Neural progenitor cell (in vitro differentiated cells): ENCODE data around the gene SLC9A3. TPM values are rescaled to one million over a fixed set of nuclear protein-coding genes. Genes with fewer than 3 reads are reported as not detected.
A peak's percentile ranks its signal among the peaks of the same experiment; 100 is the strongest.

Source experiments
- DNase-seq: peaks from one replicate; pipeline ENCODE4 v3.0.0-alpha.2; 2016; ENCODE audit warnings: low spot score
- H2AFZ ChIP-seq: fragments of 200-600 bp; sonication (generic); replicated peaks from 2 replicates; pipeline ENCODE4 v1.6.1; 2016; ENCODE audit warnings: antibody characterized with exemption
- H3F3A ChIP-seq: fragments of 200-600 bp; sonication (generic); 2 replicates; pipeline ENCODE4 v1.6.1; 2016; ENCODE audit warnings: antibody characterized with exemption, low read depth
- H3K27ac ChIP-seq: fragments of 200-600 bp; sonication (generic); 2 replicates; pipeline ENCODE4 v1.5.1; 2016; ENCODE audit warnings: mild to moderate bottlenecking
- H3K27me3 ChIP-seq: fragments of 200-600 bp; sonication (generic); 2 replicates; pipeline ENCODE4 v1.6.1; 2016; ENCODE audit warnings: mild to moderate bottlenecking, moderate library complexity
- H3K36me3 ChIP-seq: fragments of 200-600 bp; sonication (generic); 2 replicates; pipeline ENCODE4 v1.5.1; 2016
- H3K4me1 ChIP-seq: fragments of 200-600 bp; sonication (generic); 2 replicates; pipeline ENCODE4 v1.6.1; 2016; ENCODE audit warnings: mixed run types
- H3K4me2 ChIP-seq: fragments of 200-600 bp; sonication (generic); 2 replicates; pipeline ENCODE4 v1.6.1; 2016
- H3K4me3 ChIP-seq: fragments of 200-600 bp; sonication (generic); 2 replicates; pipeline ENCODE4 v1.5.1; 2016
- H3K79me2 ChIP-seq: fragments of 200-600 bp; sonication (generic); 2 replicates; pipeline ENCODE4 v1.6.1; 2016; ENCODE audit warnings: low read depth
- H3K9ac ChIP-seq: fragments of 200-600 bp; sonication (generic); 2 replicates; pipeline ENCODE4 v1.6.1; 2016
- H3K9me3 ChIP-seq: fragments of 200-600 bp; sonication (generic); 2 replicates; pipeline ENCODE4 v1.5.1; 2016; ENCODE audit warnings: low read depth
- H4K20me1 ChIP-seq: fragments of 200-600 bp; sonication (generic); 2 replicates; pipeline ENCODE4 v1.6.1; 2016; ENCODE audit warnings: low read depth
- H3K27ac Mint-ChIP-seq: 3 replicates; pipeline ENCODE4 v1.8.0; 2021; ENCODE audit warnings: mixed read lengths
- H3K27me3 Mint-ChIP-seq: 2 replicates; pipeline ENCODE4 v1.8.0; 2022; ENCODE audit warnings: low read depth, mild to moderate bottlenecking, inconsistent platforms, moderate library complexity, mixed read lengths; ENCODE audit not compliant: insufficient read depth
- H3K36me3 Mint-ChIP-seq: 3 replicates; pipeline ENCODE4 v1.8.0; 2021; ENCODE audit warnings: mixed read lengths
- H3K4me1 Mint-ChIP-seq: 3 replicates; pipeline ENCODE4 v1.8.0; 2021; ENCODE audit warnings: mixed read lengths
- H3K4me3 Mint-ChIP-seq: 3 replicates; pipeline ENCODE4 v1.8.0; 2021; ENCODE audit warnings: mild to moderate bottlenecking, moderate library complexity, mixed read lengths
- H3K9me3 Mint-ChIP-seq: 3 replicates; pipeline ENCODE4 v1.8.0; 2020; ENCODE audit warnings: mixed read lengths
- CTCF ChIP-seq: fragments of 200-600 bp; sonication (generic); IDR thresholded peaks from 2 replicates; pipeline ENCODE4 v1.5.1; 2017; ENCODE audit warnings: antibody characterized with exemption, mild to moderate bottlenecking
- EZH2 ChIP-seq: fragments of 200-600 bp; sonication (generic); IDR thresholded peaks from 2 replicates; pipeline ENCODE4 v1.6.1; 2017; ENCODE audit warnings: antibody characterized with exemption, mild to moderate bottlenecking, moderate library complexity
- EZH2phosphoT487 ChIP-seq: fragments of 200-600 bp; sonication (generic); IDR thresholded peaks from 2 replicates; pipeline ENCODE4 v1.6.1; 2017; ENCODE audit warnings: antibody characterized with exemption
- total RNA-seq: library from RNA; depleted of rRNA; stranded (reverse); fragments of >200 nt; gene quantifications from 2 replicates; pipeline ENCODE4 v1.2.3, GENCODE V29; 2015; ENCODE audit warnings: low replicate concordance

Gene SLC9A3
- total RNA-seq, 1 donor from 2014 or later = 1.4 TPM

GRCh38 chr5:542319-543311 is 18.4 kb upstream of the SLC9A3 start:
- TF ChIP-seq EZH2phosphoT487 (no peak), EZH2 (no peak), CTCF (no peak)
- no peak overlapping the region for H3K4me3 ChIP-seq
- H2AFZ ChIP-seq = no peak overlapping the region
- H3K4me1 Mint-ChIP-seq = peaks cover 16% of the 10 kb centered on the region
- H3K36me3 ChIP-seq = no peaks in the 10 kb centered on the region
- peaks cover 4% of the 10 kb centered on the region for H3K27me3 Mint-ChIP-seq
- no peak overlapping the region for H3K9ac ChIP-seq
- no peaks in the 10 kb centered on the region for H3F3A ChIP-seq
- no peak overlapping the region for H3K4me3 Mint-ChIP-seq
- DNase-seq = no peak
- no peaks in the 10 kb centered on the region for H3K9me3 Mint-ChIP-seq
- peaks cover under 1% of the 10 kb centered on the region for H3K27me3 ChIP-seq
- H3K36me3 Mint-ChIP-seq = no peaks in the 10 kb centered on the region
- no peaks in the 10 kb centered on the region for H3K9me3 ChIP-seq
- no peaks in the 10 kb centered on the region for H3K4me1 ChIP-seq
- peak overlapping the region; percentile 85 for H3K27ac Mint-ChIP-seq
- no peaks in the 10 kb centered on the region for H3K79me2 ChIP-seq
- no peak overlapping the region for H3K27ac ChIP-seq
- H4K20me1 ChIP-seq = no peaks in the 10 kb centered on the region
- no peak overlapping the region for H3K4me2 ChIP-seq

- Histone ChIP-seq H3K4me2 (no peak overlapping the region), H3K79me2 (no peaks in the 10 kb centered on the region), H3K27ac (no peak overlapping the region), H3K9me3 (no peaks in the 10 kb centered on the region), H3K9ac (no peak overlapping the region), H3K27me3 (no peaks in the 10 kb centered on the region), H4K20me1 (no peaks in the 10 kb centered on the region), H3K4me3 (no peak overlapping the region), H3K36me3 (no peaks in the 10 kb centered on the region), H3F3A (no peaks in the 10 kb centered on the region), H2AFZ (no peak overlapping the region), H3K4me1 (no peaks in the 10 kb centered on the region)
- TF ChIP-seq EZH2 = no peak
- TF ChIP-seq EZH2phosphoT487 = no peak
- no peak for TF ChIP-seq CTCF
- peaks cover 4% of the 10 kb centered on the region for H3K27me3 Mint-ChIP-seq
- H3K4me3 Mint-ChIP-seq = no peak overlapping the region
- H3K4me1 Mint-ChIP-seq = peaks cover 17% of the 10 kb centered on the region
- H3K36me3 Mint-ChIP-seq = no peaks in the 10 kb centered on the region
- H3K9me3 Mint-ChIP-seq = no peaks in the 10 kb centered on the region
- peak; percentile 40 for DNase-seq
- peak overlapping the region; percentile 85 for H3K27ac Mint-ChIP-seq
These were observed 17.5 kb upstream of the SLC9A3 start for GRCh38 chr5:541539-542318.

- peak overlapping the region; percentile 57 for H3K27ac Mint-ChIP-seq
- Histone ChIP-seq H3K79me2 (no peaks in the 10 kb centered on the region), H3K4me2 (no peak overlapping the region), H3K4me1 (peaks cover 3% of the 10 kb centered on the region), H3K4me3 (no peak overlapping the region), H3K36me3 (no peaks in the 10 kb centered on the region), H3F3A (no peaks in the 10 kb centered on the region), H3K27ac (no peak overlapping the region), H3K9me3 (no peaks in the 10 kb centered on the region), H3K9ac (no peak overlapping the region), H4K20me1 (no peaks in the 10 kb centered on the region), H3K27me3 (no peaks in the 10 kb centered on the region), H2AFZ (no peak overlapping the region)
- H3K9me3 Mint-ChIP-seq = no peaks in the 10 kb centered on the region
- no peaks in the 10 kb centered on the region for H3K36me3 Mint-ChIP-seq
- peaks cover 7% of the 10 kb centered on the region for H3K27me3 Mint-ChIP-seq
- H3K4me1 Mint-ChIP-seq = peaks cover 24% of the 10 kb centered on the region
- no peak for DNase-seq
- H3K4me3 Mint-ChIP-seq = peak overlapping the region; percentile 46
- TF ChIP-seq EZH2 (no peak), EZH2phosphoT487 (no peak), CTCF (no peak)
These were observed 16.8 kb upstream of the SLC9A3 start for GRCh38 chr5:540906-541538.
